Measurements from ENCODE around the gene TRUB2. TPM values are rescaled to one million over a fixed set of nuclear protein-coding genes. Genes with fewer than 3 reads are reported as not detected.

The TRUB2 gene
- polyA plus RNA-seq, 1 donor (not counting 4 experiments of a cell fraction or from before 2014, with no cell fraction given): 17.2 TPM

- H3K27ac ChIP-seq (ENCODE audit: control insufficient read depth, insufficient read depth, low read length): no peak overlapping the region
- H3K4me2 ChIP-seq (ENCODE audit: control insufficient read depth, extremely low read depth, insufficient read depth, low read depth, low read length): no peak overlapping the region
- no peaks in the 10 kb centered on the region for H3K27me3 ChIP-seq (ENCODE audit: control insufficient read depth, extremely low read depth, insufficient read depth, low read length)
- no peak overlapping the region for H2AFZ ChIP-seq (ENCODE audit: control insufficient read depth, low read length)
- no peak overlapping the region for H3K4me3 ChIP-seq (ENCODE audit: control insufficient read depth in 2 of 3, extremely low read depth in 1 of 3, insufficient read depth in 2 of 3, low read depth in 1 of 3, low read length in 3 of 3)
- dilution Hi-C loops (cut with MboI; ENCODE audit: extremely low pct_ligation_motif_present, low sequenced_read_pairs): no loop called here
- H3K36me3 ChIP-seq (ENCODE audit: control insufficient read depth in 2 of 2, extremely low read depth in 1 of 2, insufficient read depth in 2 of 2, low read length in 2 of 2): peaks cover 26 to 36% of the 10 kb centered on the region in 2 experiments
- no peaks in the 10 kb centered on the region for H3K4me1 ChIP-seq (ENCODE audit: control insufficient read depth, extremely low read depth, insufficient read depth, low read length)
- TF ChIP-seq EZH2 (IDR thresholded peaks at IDR 0.05; ENCODE audit: low read length): no peak
- TF ChIP-seq CTCF (optimal IDR thresholded peaks at IDR 0.05 in 1 of 3, IDR thresholded peaks at IDR 0.05 in 1 of 3, conservative IDR thresholded peaks at IDR 0.05 in 1 of 3; ENCODE audit: extremely low read depth in 1 of 3, insufficient read depth in 2 of 3, low read length in 3 of 3): no peak
- DNase-seq (ENCODE audit: low read depth, low spot score) (no peak), FAIRE-seq (no peak)
- no peaks in the 10 kb centered on the region for H3K9me3 ChIP-seq (ENCODE audit: control insufficient read depth, low read depth, low read length)
- H3K9me1 ChIP-seq (ENCODE audit: control insufficient read depth, extremely low read depth, insufficient read depth, low read length): no peaks in the 10 kb centered on the region
- no peak overlapping the region for H3K9ac ChIP-seq (ENCODE audit: control insufficient read depth, extremely low read depth, insufficient read depth, low read length)
- H3K79me2 ChIP-seq (ENCODE audit: control insufficient read depth, insufficient read depth, low read length): no peaks in the 10 kb centered on the region
- H4K20me1 ChIP-seq (ENCODE audit: control insufficient read depth, extremely low read depth, insufficient read depth, low read length): no peaks in the 10 kb centered on the region
Observed at GRCh38 chr9:128314697-128315096, 7.5 kb downstream of the TRUB2 start.

- peaks cover 15 to 28% of the 10 kb centered on the region in 2 experiments for H3K36me3 ChIP-seq (ENCODE audit: control insufficient read depth in 2 of 2, extremely low read depth in 1 of 2, insufficient read depth in 2 of 2, low read length in 2 of 2)
- H3K27me3 ChIP-seq (ENCODE audit: control insufficient read depth, extremely low read depth, insufficient read depth, low read length): no peaks in the 10 kb centered on the region
- peaks cover 18% of the 10 kb centered on the region for H3K4me1 ChIP-seq (ENCODE audit: control insufficient read depth, extremely low read depth, insufficient read depth, low read length)
- DNase-seq (ENCODE audit: low read depth, low spot score) (no peak), FAIRE-seq (no peak)
- H3K27ac ChIP-seq (ENCODE audit: control insufficient read depth, insufficient read depth, low read length): no peak overlapping the region
- H3K9me1 ChIP-seq (ENCODE audit: control insufficient read depth, extremely low read depth, insufficient read depth, low read length): no peaks in the 10 kb centered on the region
- H3K9ac ChIP-seq (ENCODE audit: control insufficient read depth, extremely low read depth, insufficient read depth, low read length): no peak overlapping the region
- H3K9me3 ChIP-seq (ENCODE audit: control insufficient read depth, low read depth, low read length): no peaks in the 10 kb centered on the region
- H2AFZ ChIP-seq (ENCODE audit: control insufficient read depth, low read length): no peak overlapping the region
- H4K20me1 ChIP-seq (ENCODE audit: control insufficient read depth, extremely low read depth, insufficient read depth, low read length): no peaks in the 10 kb centered on the region
- no peak overlapping the region for H3K4me2 ChIP-seq (ENCODE audit: control insufficient read depth, extremely low read depth, insufficient read depth, low read depth, low read length)
- dilution Hi-C loops (cut with MboI; ENCODE audit: extremely low pct_ligation_motif_present, low sequenced_read_pairs): no loop called here
- TF ChIP-seq CTCF (optimal IDR thresholded peaks at IDR 0.05 in 1 of 3, IDR thresholded peaks at IDR 0.05 in 1 of 3, conservative IDR thresholded peaks at IDR 0.05 in 1 of 3; ENCODE audit: extremely low read depth in 1 of 3, insufficient read depth in 2 of 3, low read length in 3 of 3): no peak
- TF ChIP-seq EZH2 (IDR thresholded peaks at IDR 0.05; ENCODE audit: low read length): no peak
- no peaks in the 10 kb centered on the region for H3K79me2 ChIP-seq (ENCODE audit: control insufficient read depth, insufficient read depth, low read length)
- no peak overlapping the region for H3K4me3 ChIP-seq (ENCODE audit: control insufficient read depth in 2 of 3, extremely low read depth in 1 of 3, insufficient read depth in 2 of 3, low read depth in 1 of 3, low read length in 3 of 3)
Observed at GRCh38 chr9:128310461-128310860, 11.8 kb downstream of the TRUB2 start.

Data from keratinocyte (primary cell).